Measurements from ENCODE around the gene ASCL3. TPM values are rescaled to one million over a fixed set of nuclear protein-coding genes. Genes with fewer than 3 reads are reported as not detected.

The ASCL3 gene
- polyA plus RNA-seq, 1 donor (not counting 4 experiments of a cell fraction or from before 2014, with no cell fraction given), result not detected

GRCh38 chr11:8948886-8949285 lies 6.1 kb upstream of the ASCL3 start:
- Histone ChIP-seq H3K4me2 (ENCODE audit: control insufficient read depth, extremely low read depth, insufficient read depth, low read depth, low read length) (no peak overlapping the region), H3K79me2 (ENCODE audit: control insufficient read depth, insufficient read depth, low read length) (no peaks in the 10 kb centered on the region), H3K4me1 (ENCODE audit: control insufficient read depth, extremely low read depth, insufficient read depth, low read length) (no peaks in the 10 kb centered on the region), H3K36me3 (ENCODE audit: control insufficient read depth in 2 of 2, extremely low read depth in 1 of 2, insufficient read depth in 2 of 2, low read length in 2 of 2) (peaks cover 6 to 8% of the 10 kb centered on the region in 2 experiments), H3K9me3 (ENCODE audit: control insufficient read depth, low read depth, low read length) (no peaks in the 10 kb centered on the region), H3K9me1 (ENCODE audit: control insufficient read depth, extremely low read depth, insufficient read depth, low read length) (no peaks in the 10 kb centered on the region), H3K27ac (ENCODE audit: control insufficient read depth, insufficient read depth, low read length) (no peak overlapping the region), H3K27me3 (ENCODE audit: control insufficient read depth, extremely low read depth, insufficient read depth, low read length) (no peaks in the 10 kb centered on the region), H3K9ac (ENCODE audit: control insufficient read depth, extremely low read depth, insufficient read depth, low read length) (no peak overlapping the region), H2AFZ (ENCODE audit: control insufficient read depth, low read length) (no peak overlapping the region), H3K4me3 (ENCODE audit: control insufficient read depth in 2 of 3, extremely low read depth in 1 of 3, insufficient read depth in 2 of 3, low read depth in 1 of 3, low read length in 3 of 3) (no peak overlapping the region), H4K20me1 (ENCODE audit: control insufficient read depth, extremely low read depth, insufficient read depth, low read length) (no peaks in the 10 kb centered on the region)
- TF ChIP-seq EZH2 (IDR thresholded peaks at IDR 0.05; ENCODE audit: low read length), result no peak
- no peak for TF ChIP-seq CTCF (optimal IDR thresholded peaks at IDR 0.05 in 1 of 3, IDR thresholded peaks at IDR 0.05 in 1 of 3, conservative IDR thresholded peaks at IDR 0.05 in 1 of 3; ENCODE audit: extremely low read depth in 1 of 3, insufficient read depth in 2 of 3, low read length in 3 of 3)
- DNase-seq (ENCODE audit: low read depth, low spot score) (no peak), FAIRE-seq (no peak)
- dilution Hi-C loops (cut with MboI; ENCODE audit: extremely low pct_ligation_motif_present, low sequenced_read_pairs), result no loop called here

GRCh38 chr11:8947230-8947943 lies 4.6 kb upstream of the ASCL3 start:
- Histone ChIP-seq H3K4me3 (ENCODE audit: control insufficient read depth in 2 of 3, extremely low read depth in 1 of 3, insufficient read depth in 2 of 3, low read depth in 1 of 3, low read length in 3 of 3) (no peak overlapping the region), H3K4me1 (ENCODE audit: control insufficient read depth, extremely low read depth, insufficient read depth, low read length) (no peaks in the 10 kb centered on the region), H3K36me3 (ENCODE audit: control insufficient read depth in 2 of 2, extremely low read depth in 1 of 2, insufficient read depth in 2 of 2, low read length in 2 of 2) (peaks cover 6% of the 10 kb centered on the region in 2 experiments), H4K20me1 (ENCODE audit: control insufficient read depth, extremely low read depth, insufficient read depth, low read length) (no peaks in the 10 kb centered on the region), H3K9ac (ENCODE audit: control insufficient read depth, extremely low read depth, insufficient read depth, low read length) (no peak overlapping the region), H3K79me2 (ENCODE audit: control insufficient read depth, insufficient read depth, low read length) (no peaks in the 10 kb centered on the region), H3K9me1 (ENCODE audit: control insufficient read depth, extremely low read depth, insufficient read depth, low read length) (no peaks in the 10 kb centered on the region), H3K9me3 (ENCODE audit: control insufficient read depth, low read depth, low read length) (no peaks in the 10 kb centered on the region), H2AFZ (ENCODE audit: control insufficient read depth, low read length) (no peak overlapping the region), H3K27me3 (ENCODE audit: control insufficient read depth, extremely low read depth, insufficient read depth, low read length) (no peaks in the 10 kb centered on the region), H3K27ac (ENCODE audit: control insufficient read depth, insufficient read depth, low read length) (no peak overlapping the region), H3K4me2 (ENCODE audit: control insufficient read depth, extremely low read depth, insufficient read depth, low read depth, low read length) (no peak overlapping the region)
- TF ChIP-seq CTCF (optimal IDR thresholded peaks at IDR 0.05 in 1 of 3, IDR thresholded peaks at IDR 0.05 in 1 of 3, conservative IDR thresholded peaks at IDR 0.05 in 1 of 3; ENCODE audit: extremely low read depth in 1 of 3, insufficient read depth in 2 of 3, low read length in 3 of 3) (no peak), EZH2 (IDR thresholded peaks at IDR 0.05; ENCODE audit: low read length) (no peak)
- dilution Hi-C loops (cut with MboI; ENCODE audit: extremely low pct_ligation_motif_present, low sequenced_read_pairs), result no loop called here
- DNase-seq (ENCODE audit: low read depth, low spot score) (no peak), FAIRE-seq (no peak)

Measured in keratinocyte (primary cell).